HAP-1 (cell line): Measurements from ENCODE around the gene CSF3.

Source experiments
- DNase-seq, 2 experiments: peaks; one replicate each; pipeline ENCODE4 v3.0.0-alpha.2; 2016 to 2020; ENCODE audit warnings: low spot score in 2 of 2
- H3K27me3 ChIP-seq: fragments of 250-450 bp; sonication (Bioruptor Pico); 2 replicates; pipeline ENCODE4 v1.5.1; 2020; ENCODE audit warnings: low read depth, mild to moderate bottlenecking, moderate library complexity
- H3K36me3 ChIP-seq: fragments of 250-450 bp; sonication (Bioruptor Pico); replicated peaks from 2 replicates; pipeline ENCODE4 v1.5.1; 2020; ENCODE audit warnings: mild to moderate bottlenecking
- H3K4me1 ChIP-seq: fragments of 250-450 bp; sonication (Bioruptor Pico); 2 replicates; pipeline ENCODE4 v1.5.1; 2020; ENCODE audit warnings: mild to moderate bottlenecking
- H3K4me3 ChIP-seq: fragments of 250-450 bp; sonication (Bioruptor Pico); 2 replicates; pipeline ENCODE4 v1.5.1; 2020; ENCODE audit warnings: mild to moderate bottlenecking, moderate library complexity
- H3K9me3 ChIP-seq: fragments of 250-450 bp; sonication (Bioruptor Pico); 2 replicates; pipeline ENCODE4 v1.5.1; 2020; ENCODE audit warnings: mild to moderate bottlenecking, moderate library complexity
- in situ Hi-C: fragments of 300-500 bp; cut with MboI; formaldehyde crosslinking; loops from 3 replicates; pipeline ENCODE4 v1.14.3; 2020; ENCODE audit warnings: low sequenced_read_pairs, inconsistent platforms, mixed read lengths

Gene CSF3

GRCh38 chr17:40064971-40065768 is 49.9 kb downstream of the CSF3 start:
- no peak overlapping the region for H3K4me3 ChIP-seq
- no peaks in the 10 kb centered on the region for H3K9me3 ChIP-seq
- no peak for DNase-seq
- H3K36me3 ChIP-seq: no peaks in the 10 kb centered on the region
- no peaks in the 10 kb centered on the region for H3K27me3 ChIP-seq
- in situ Hi-C loops: no loop called here
- peaks cover 45% of the 10 kb centered on the region for H3K4me1 ChIP-seq

GRCh38 chr17:40065769-40066510 is 50.7 kb downstream of the CSF3 start:
- H3K4me3 ChIP-seq: no peak overlapping the region
- peaks cover 39% of the 10 kb centered on the region for H3K4me1 ChIP-seq
- in situ Hi-C loops: no loop called here
- no peak for DNase-seq
- no peaks in the 10 kb centered on the region for H3K9me3 ChIP-seq
- no peaks in the 10 kb centered on the region for H3K27me3 ChIP-seq
- no peaks in the 10 kb centered on the region for H3K36me3 ChIP-seq
